22Rv1 (cell line): ENCODE measurements around the gene JAG2.

ENCODE experiments used
- ZFX ChIP-seq: fragments of 450-650 bp; IDR thresholded peaks from 2 replicates; pipeline ENCODE4 v1.6.1; 2017; ENCODE audit warnings: antibody characterized with exemption, borderline replicate concordance
- TF ChIP-seq, protein P1 (sequence below): fragments of 450-650 bp; IDR thresholded peaks from 2 replicates; pipeline ENCODE4 v1.5.1; 2017; ENCODE audit warnings: mild to moderate bottlenecking

DNA sequence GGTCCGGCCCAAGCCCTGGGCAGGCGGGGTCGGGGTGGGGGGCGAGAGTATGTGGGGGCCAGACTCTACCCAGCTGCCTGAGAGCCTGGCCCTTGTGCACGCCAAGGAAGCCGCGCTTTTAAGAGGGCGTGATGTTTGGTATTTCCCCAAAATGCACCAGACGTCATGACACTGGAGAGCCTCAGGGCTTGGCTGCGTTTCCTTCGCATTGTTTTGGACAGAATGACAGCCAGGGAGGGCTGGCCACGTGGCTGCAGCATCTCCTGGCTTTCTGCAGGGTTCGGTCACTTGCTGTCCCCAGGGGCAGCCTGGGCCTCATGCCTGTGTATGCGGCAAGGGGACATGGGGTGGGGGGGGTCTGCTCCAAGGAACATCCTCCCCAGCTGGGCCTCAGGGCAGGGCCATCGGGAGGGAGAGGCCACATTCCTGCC, 28.6 kb upstream of the JAG2 start:
- TF ChIP-seq, protein P1, sequence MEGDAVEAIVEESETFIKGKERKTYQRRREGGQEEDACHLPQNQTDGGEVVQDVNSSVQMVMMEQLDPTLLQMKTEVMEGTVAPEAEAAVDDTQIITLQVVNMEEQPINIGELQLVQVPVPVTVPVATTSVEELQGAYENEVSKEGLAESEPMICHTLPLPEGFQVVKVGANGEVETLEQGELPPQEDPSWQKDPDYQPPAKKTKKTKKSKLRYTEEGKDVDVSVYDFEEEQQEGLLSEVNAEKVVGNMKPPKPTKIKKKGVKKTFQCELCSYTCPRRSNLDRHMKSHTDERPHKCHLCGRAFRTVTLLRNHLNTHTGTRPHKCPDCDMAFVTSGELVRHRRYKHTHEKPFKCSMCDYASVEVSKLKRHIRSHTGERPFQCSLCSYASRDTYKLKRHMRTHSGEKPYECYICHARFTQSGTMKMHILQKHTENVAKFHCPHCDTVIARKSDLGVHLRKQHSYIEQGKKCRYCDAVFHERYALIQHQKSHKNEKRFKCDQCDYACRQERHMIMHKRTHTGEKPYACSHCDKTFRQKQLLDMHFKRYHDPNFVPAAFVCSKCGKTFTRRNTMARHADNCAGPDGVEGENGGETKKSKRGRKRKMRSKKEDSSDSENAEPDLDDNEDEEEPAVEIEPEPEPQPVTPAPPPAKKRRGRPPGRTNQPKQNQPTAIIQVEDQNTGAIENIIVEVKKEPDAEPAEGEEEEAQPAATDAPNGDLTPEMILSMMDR: no peak
- TF ChIP-seq ZFX: no peak
